Peyer's patch (tissue), 4 donors: ENCODE results near the gene HS6ST2.

ENCODE experiments used
- CTCF ChIP-seq, 6 experiments: fragments of 450-650 bp in 4 of 6; fragments of 200-600 bp in 2 of 6; sonication (generic) in 1 of 6; IDR thresholded peaks; one replicate each; pipeline ENCODE4 v1.5.1; 2017 to 2019; ENCODE audit warnings: antibody characterized with exemption in 6 of 6, mild to moderate bottlenecking in 3 of 6, moderate library complexity in 1 of 6
- POLR2A ChIP-seq, 2 donors: fragments of 450-650 bp; IDR thresholded peaks; one replicate each; pipeline ENCODE4 v1.5.1; 2017; ENCODE audit warnings: antibody characterized with exemption in 2 of 2, mild to moderate bottlenecking in 2 of 2, moderate library complexity in 2 of 2

- TF ChIP-seq CTCF (IDR thresholded peaks at IDR 0.05) (no peak), POLR2A (IDR thresholded peaks at IDR 0.05) (no peak)
These were observed 156.4 kb downstream of the HS6ST2 start for GRCh38 chrX:132802033-132802432.
